ENCODE results near the gene CAPN1. TPM values are rescaled to one million over a fixed set of nuclear protein-coding genes. Genes with fewer than 3 reads are reported as not detected.
A peak's percentile ranks its signal among the peaks of the same experiment; 100 is the strongest.

CAPN1 gene
- total RNA-seq, 1 experiment from 2014 or later: 175 TPM

GRCh38 chr11:65134240-65134951, 47.3 kb upstream of the CAPN1 start, which contains the start of gene SYVN1:
SYVN1 (minus strand) TSS chr11:65134519; CDS start chr11:65133601, 918 bp downstream.
- no peak within 1 kb of the TSS for H2AK5ac ChIP-seq (ENCODE audit: insufficient read length, low read length)
- no peak within 1 kb of the TSS for H3K23ac ChIP-seq (ENCODE audit: insufficient read length, low read depth, low read length)
- peak within 1 kb of the TSS; percentile 71 for H3K27ac ChIP-seq (ENCODE audit: insufficient read length, low read depth, low read length)
- no peaks in the 10 kb centered on the region for H3K9me3 ChIP-seq (ENCODE audit: control insufficient read depth, low read depth, low read length)
- WGBS (ENCODE audit: extremely low coverage, insufficient read length, low lambda C conversion rate): no CpG with 5 or more reads among the region's 60 CpGs
- H3K56ac ChIP-seq (ENCODE audit: insufficient read length, low read depth, low read length): peak within 1 kb of the TSS; percentile 28
- H4K20me1 ChIP-seq (ENCODE audit: control insufficient read depth, insufficient read depth, insufficient read length): no peaks in the 10 kb centered on the region
- no peaks in the 10 kb centered on the region; a peak in 1 of 5 replicates for H3K9me3 Mint-ChIP-seq
- TF ChIP-seq CTCF (conservative IDR thresholded peaks at IDR 0.05): no peak
- peaks cover 19 to 23% of the 10 kb centered on the region in 2 experiments for H3K4me1 Mint-ChIP-seq
- H3K79me2 ChIP-seq (ENCODE audit: insufficient read depth, low read length): no peaks in the 10 kb centered on the region
- no peak within 1 kb of the TSS for H3K4ac ChIP-seq (ENCODE audit: low read depth, low read length)
- peaks cover 14% of the 10 kb centered on the region for H3K23me2 ChIP-seq (ENCODE audit: insufficient read length, low read depth, low read length, poor library complexity, severe bottlenecking)
- no peaks in the 10 kb centered on the region for H3K27me3 ChIP-seq (ENCODE audit: insufficient read depth, low read length)
- no peaks in the 10 kb centered on the region for H3K79me1 ChIP-seq (ENCODE audit: insufficient read depth, low read depth, low read length, poor library complexity, severe bottlenecking)
- peak within 1 kb of the TSS; percentile 58 for H2BK12ac ChIP-seq (ENCODE audit: insufficient read length, low read depth, low read length)
- H2BK15ac ChIP-seq (ENCODE audit: low read depth, low read length): no peak within 1 kb of the TSS
- peak; percentile 83 for DNase-seq
- H4K8ac ChIP-seq (replicated peaks; ENCODE audit: insufficient read length, low read depth, low read length): peak within 1 kb of the TSS; percentile 62
- H3K36me3 Mint-ChIP-seq (ENCODE audit: insufficient read depth in 1 of 3, low read depth in 3 of 3): peaks cover 5 to 31% (median 26%) of the 10 kb centered on the region in 3 experiments; a peak in 6 of 7 replicates
- H4K5ac ChIP-seq (ENCODE audit: insufficient read length, low read depth, low read length): peak within 1 kb of the TSS; percentile 74
- H3K4me2 ChIP-seq (ENCODE audit: insufficient read depth, insufficient read length, low read length): peak within 1 kb of the TSS; percentile 58
- H3K4me3 Mint-ChIP-seq: peak within 1 kb of the TSS; percentile 93 to 95
- peak within 1 kb of the TSS; percentile 94 for H3K14ac ChIP-seq (ENCODE audit: insufficient read depth, low read length)
- H3K27me3 Mint-ChIP-seq (ENCODE audit: low read depth): peaks cover 2% of the 10 kb centered on the region; the same call in 1 of the 2 replicates
- peak within 1 kb of the TSS; percentile 96 for H3K9ac ChIP-seq (ENCODE audit: extremely low read depth, insufficient read length, low read length)
- H4K91ac ChIP-seq (ENCODE audit: insufficient read length, low read depth, low read length): no peak within 1 kb of the TSS
- no peak within 1 kb of the TSS for H2BK120ac ChIP-seq (ENCODE audit: low read depth, low read length, poor library complexity, severe bottlenecking)
- no peak within 1 kb of the TSS for H2AFZ ChIP-seq (ENCODE audit: low read length)
- H2BK20ac ChIP-seq (ENCODE audit: low read depth, low read length, poor library complexity, severe bottlenecking): no peak within 1 kb of the TSS
- H3K18ac ChIP-seq (ENCODE audit: insufficient read length, low read depth, low read length): peak within 1 kb of the TSS; percentile 98
- no peaks in the 10 kb centered on the region for H3K4me1 ChIP-seq (ENCODE audit: insufficient read depth, low read length)
- H2BK5ac ChIP-seq (ENCODE audit: insufficient read length, low read length): peak within 1 kb of the TSS; percentile 77
- peak within 1 kb of the TSS; percentile 100 for H3K27ac Mint-ChIP-seq
- no peak within 1 kb of the TSS for H3T11ph ChIP-seq (ENCODE audit: low read length)

Data from H9 (cell line).